HepG2 (cell line): ENCODE results near the gene PPP1R13B. TPM values are rescaled to one million over a fixed set of nuclear protein-coding genes. Genes with fewer than 3 reads are reported as not detected.
A peak's percentile ranks its signal among the peaks of the same experiment; 100 is the strongest.

Experiments used
- CBX5 ChIP-seq: sonication (generic); formaldehyde crosslinking; IDR thresholded peaks from 2 replicates; pipeline ENCODE4 v1.4.0; 2020; ENCODE audit warnings: missing genetic modification reagents, borderline replicate concordance
- ESRRA ChIP-seq: sonication (generic); formaldehyde crosslinking; IDR thresholded peaks from 2 replicates; pipeline ENCODE4 v1.5.1; 2020; ENCODE audit warnings: mild to moderate bottlenecking, low read depth, missing genetic modification reagents
- HOXA7 ChIP-seq: sonication (generic); formaldehyde crosslinking; IDR thresholded peaks from 2 replicates; pipeline ENCODE4 v1.8.1; 2022; ENCODE audit warnings: mild to moderate bottlenecking, missing genetic modification reagents, moderate library complexity
- LRRFIP1 ChIP-seq: sonication (generic); formaldehyde crosslinking; conservative IDR thresholded peaks from 2 replicates; pipeline ENCODE4 v1.4.0; 2020; ENCODE audit warnings: missing genetic modification reagents
- NFATC3 ChIP-seq: sonication (generic); formaldehyde crosslinking; IDR thresholded peaks from 2 replicates; pipeline ENCODE4 v1.5.1; 2020; ENCODE audit warnings: mild to moderate bottlenecking, missing genetic modification reagents
- PHF21A ChIP-seq: sonication (generic); formaldehyde crosslinking; IDR thresholded peaks from 2 replicates; pipeline ENCODE4 v1.5.0; 2020; ENCODE audit warnings: mild to moderate bottlenecking, missing genetic modification reagents
- SRF ChIP-seq: IDR thresholded peaks from 2 replicates; pipeline ENCODE4 v1.6.1; 2011; ENCODE audit warnings: mild to moderate bottlenecking, low read depth, low read length, moderate library complexity
- TOPORS ChIP-seq: sonication (generic); formaldehyde crosslinking; IDR thresholded peaks from 2 replicates; pipeline ENCODE4 v1.8.0; 2023; ENCODE audit warnings: mild to moderate bottlenecking, missing genetic modification reagents
- YY1 ChIP-seq: IDR thresholded peaks from 2 replicates; pipeline ENCODE4 v1.6.1; 2011; ENCODE audit warnings: low read length, low read depth, moderate library complexity, mild to moderate bottlenecking; ENCODE audit not compliant: insufficient read depth, insufficient replicate concordance
- ZNF253 ChIP-seq: sonication (generic); formaldehyde crosslinking; IDR thresholded peaks from 2 replicates; pipeline ENCODE4 v1.8.0; 2022; ENCODE audit warnings: mild to moderate bottlenecking, missing genetic modification reagents, borderline replicate concordance
- ZNF451 ChIP-seq: sonication (generic); formaldehyde crosslinking; IDR thresholded peaks from 2 replicates; pipeline ENCODE4 v1.5.0; 2020; ENCODE audit warnings: mild to moderate bottlenecking, missing genetic modification reagents
- ZNF816 ChIP-seq: sonication (generic); formaldehyde crosslinking; IDR thresholded peaks from 2 replicates; pipeline ENCODE4 v1.8.0; 2022; ENCODE audit warnings: missing genetic modification reagents, mild to moderate bottlenecking, borderline replicate concordance
- polyA plus RNA-seq, 8 experiments: library from polyadenylated mRNA; depleted of rRNA in 3 of 8; stranded (reverse) in 7 of 8; unstranded in 1 of 8; fragments of >200 nt; fragmentation: Illumina TruSeq in 4 of 8; extraction: Trizol in 4 of 8; gene quantifications; 2 replicates each; pipeline versions ENCODE4 v1.2.1 to v1.2.3, GENCODE V29; 2011 to 2016; ENCODE audit warnings: low read depth in 4 of 8, missing spikeins in 1 of 8, mixed read lengths in 1 of 8; ENCODE audit not compliant: insufficient read depth in 1 of 8
- total RNA-seq, 5 experiments: library from RNA; depleted of rRNA; stranded (reverse); fragments of >200 nt; fragmentation: Illumina TruSeq; extraction: Trizol; gene quantifications; 2 replicates each; pipeline ENCODE4 v1.2.3, GENCODE V29; 2016; ENCODE audit warnings: low read depth in 1 of 5
- TF ChIP-seq, protein P1 (sequence below): sonication (generic); formaldehyde crosslinking; IDR thresholded peaks from 2 replicates; pipeline ENCODE4 v1.8.1; 2023; ENCODE audit warnings: mild to moderate bottlenecking, inconsistent platforms, moderate library complexity, missing genetic modification reagents, borderline replicate concordance
- TF ChIP-seq, protein P2 (sequence below): sonication (generic); formaldehyde crosslinking; IDR thresholded peaks from 2 replicates; pipeline ENCODE4 v1.8.0; 2022; ENCODE audit warnings: mild to moderate bottlenecking, missing genetic modification reagents, moderate library complexity
- TF ChIP-seq, protein P3 (sequence below): IDR thresholded peaks from 2 replicates; pipeline ENCODE4 v1.6.1; 2016; ENCODE audit warnings: low read depth, missing genetic modification reagents, missing compliant biosample characterization

PPP1R13B gene
- total and polyA plus RNA-seq, 2 of the 13 experiments (the other 11 are each of a cell fraction or from before 2014, with no cell fraction given) = 4.6 to 9.4 TPM

DNA sequence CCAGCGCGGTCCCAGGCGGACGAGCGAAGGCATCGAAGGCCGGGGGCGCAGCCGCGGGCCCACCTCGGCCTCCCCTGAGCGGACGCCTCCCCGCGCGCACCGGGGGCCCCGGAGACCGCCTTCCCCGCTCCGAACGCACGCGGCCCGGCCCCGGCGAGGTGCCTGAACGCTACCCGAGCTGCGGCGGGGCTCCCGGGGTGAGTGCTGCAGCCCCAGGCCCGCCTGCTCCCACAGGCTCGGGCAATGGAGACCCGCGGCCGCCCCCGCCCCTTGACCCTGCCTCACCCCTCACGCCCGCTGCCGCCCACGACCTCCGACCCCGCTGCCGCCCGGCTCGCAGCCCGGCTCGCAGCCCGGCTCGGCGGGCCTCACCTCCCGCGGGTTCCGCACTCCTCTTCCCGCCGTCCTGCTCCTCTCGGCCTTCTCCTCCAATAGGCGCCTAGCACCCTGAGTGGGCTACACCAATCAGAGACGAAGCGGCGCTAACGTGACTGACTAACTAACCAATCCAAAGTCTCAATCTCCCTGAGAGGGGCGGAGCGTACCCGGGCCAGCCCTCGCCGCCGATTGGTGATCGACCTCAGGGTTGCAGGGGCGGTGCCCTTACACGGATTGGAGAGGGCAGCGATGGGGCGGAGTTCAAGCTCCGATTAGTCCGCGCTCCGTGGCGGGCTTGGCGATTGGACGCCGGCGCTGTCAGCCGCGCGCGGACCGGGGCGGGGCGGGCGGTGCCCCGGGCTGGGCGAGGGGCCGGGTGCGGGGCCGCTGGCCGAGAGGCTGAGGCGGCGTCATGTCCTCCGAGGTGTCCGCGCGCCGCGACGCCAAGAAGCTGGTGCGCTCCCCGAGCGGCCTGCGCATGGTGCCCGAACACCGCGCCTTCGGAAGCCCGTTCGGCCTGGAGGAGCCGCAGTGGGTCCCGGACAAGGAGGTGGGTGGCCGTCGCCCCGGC lies 132.0 kb downstream of the PPP1R13B start, which contains the start of the genes XRCC3 and ZFYVE21 (continued):
- peak; percentile 53; the same call in 1 of the 2 replicates for TF ChIP-seq PHF21A (CRISPR knock-in tag)
- TF ChIP-seq ZNF816 = no peak
- no peak for TF ChIP-seq CBX5 (CRISPR knock-in tag)
- TF ChIP-seq, protein P1, sequence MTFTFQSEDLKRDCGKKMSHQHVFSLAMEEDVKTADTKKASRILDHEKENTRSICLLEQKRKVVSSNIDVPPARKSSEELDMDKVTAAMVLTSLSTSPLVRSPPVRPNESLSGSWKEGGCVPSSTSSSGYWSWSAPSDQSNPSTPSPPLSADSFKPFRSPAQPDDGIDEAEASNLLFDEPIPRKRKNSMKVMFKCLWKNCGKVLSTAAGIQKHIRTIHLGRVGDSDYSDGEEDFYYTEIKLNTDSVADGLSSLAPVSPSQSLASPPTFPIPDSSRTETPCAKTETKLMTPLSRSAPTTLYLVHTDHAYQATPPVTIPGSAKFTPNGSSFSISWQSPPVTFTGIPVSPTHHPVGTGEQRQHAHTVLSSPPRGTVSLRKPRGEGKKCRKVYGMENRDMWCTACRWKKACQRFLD (CRISPR knock-in tag) = 0 out of 2 replicates have a peak, but pooled peaks have one; percentile 52
- TF ChIP-seq HOXA7 (CRISPR knock-in tag) = no peak
- TF ChIP-seq ZNF253 = no peak
- TF ChIP-seq, protein P2, sequence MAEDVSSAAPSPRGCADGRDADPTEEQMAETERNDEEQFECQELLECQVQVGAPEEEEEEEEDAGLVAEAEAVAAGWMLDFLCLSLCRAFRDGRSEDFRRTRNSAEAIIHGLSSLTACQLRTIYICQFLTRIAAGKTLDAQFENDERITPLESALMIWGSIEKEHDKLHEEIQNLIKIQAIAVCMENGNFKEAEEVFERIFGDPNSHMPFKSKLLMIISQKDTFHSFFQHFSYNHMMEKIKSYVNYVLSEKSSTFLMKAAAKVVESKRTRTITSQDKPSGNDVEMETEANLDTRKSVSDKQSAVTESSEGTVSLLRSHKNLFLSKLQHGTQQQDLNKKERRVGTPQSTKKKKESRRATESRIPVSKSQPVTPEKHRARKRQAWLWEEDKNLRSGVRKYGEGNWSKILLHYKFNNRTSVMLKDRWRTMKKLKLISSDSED (CRISPR knock-in tag) = no peak
- no peak for TF ChIP-seq NFATC3 (CRISPR knock-in tag)
- TF ChIP-seq LRRFIP1 (CRISPR knock-in tag) = no peak
- TF ChIP-seq TOPORS (CRISPR knock-in tag) = peak; percentile 56; the same call in 1 of the 2 replicates
- TF ChIP-seq, protein P3, sequence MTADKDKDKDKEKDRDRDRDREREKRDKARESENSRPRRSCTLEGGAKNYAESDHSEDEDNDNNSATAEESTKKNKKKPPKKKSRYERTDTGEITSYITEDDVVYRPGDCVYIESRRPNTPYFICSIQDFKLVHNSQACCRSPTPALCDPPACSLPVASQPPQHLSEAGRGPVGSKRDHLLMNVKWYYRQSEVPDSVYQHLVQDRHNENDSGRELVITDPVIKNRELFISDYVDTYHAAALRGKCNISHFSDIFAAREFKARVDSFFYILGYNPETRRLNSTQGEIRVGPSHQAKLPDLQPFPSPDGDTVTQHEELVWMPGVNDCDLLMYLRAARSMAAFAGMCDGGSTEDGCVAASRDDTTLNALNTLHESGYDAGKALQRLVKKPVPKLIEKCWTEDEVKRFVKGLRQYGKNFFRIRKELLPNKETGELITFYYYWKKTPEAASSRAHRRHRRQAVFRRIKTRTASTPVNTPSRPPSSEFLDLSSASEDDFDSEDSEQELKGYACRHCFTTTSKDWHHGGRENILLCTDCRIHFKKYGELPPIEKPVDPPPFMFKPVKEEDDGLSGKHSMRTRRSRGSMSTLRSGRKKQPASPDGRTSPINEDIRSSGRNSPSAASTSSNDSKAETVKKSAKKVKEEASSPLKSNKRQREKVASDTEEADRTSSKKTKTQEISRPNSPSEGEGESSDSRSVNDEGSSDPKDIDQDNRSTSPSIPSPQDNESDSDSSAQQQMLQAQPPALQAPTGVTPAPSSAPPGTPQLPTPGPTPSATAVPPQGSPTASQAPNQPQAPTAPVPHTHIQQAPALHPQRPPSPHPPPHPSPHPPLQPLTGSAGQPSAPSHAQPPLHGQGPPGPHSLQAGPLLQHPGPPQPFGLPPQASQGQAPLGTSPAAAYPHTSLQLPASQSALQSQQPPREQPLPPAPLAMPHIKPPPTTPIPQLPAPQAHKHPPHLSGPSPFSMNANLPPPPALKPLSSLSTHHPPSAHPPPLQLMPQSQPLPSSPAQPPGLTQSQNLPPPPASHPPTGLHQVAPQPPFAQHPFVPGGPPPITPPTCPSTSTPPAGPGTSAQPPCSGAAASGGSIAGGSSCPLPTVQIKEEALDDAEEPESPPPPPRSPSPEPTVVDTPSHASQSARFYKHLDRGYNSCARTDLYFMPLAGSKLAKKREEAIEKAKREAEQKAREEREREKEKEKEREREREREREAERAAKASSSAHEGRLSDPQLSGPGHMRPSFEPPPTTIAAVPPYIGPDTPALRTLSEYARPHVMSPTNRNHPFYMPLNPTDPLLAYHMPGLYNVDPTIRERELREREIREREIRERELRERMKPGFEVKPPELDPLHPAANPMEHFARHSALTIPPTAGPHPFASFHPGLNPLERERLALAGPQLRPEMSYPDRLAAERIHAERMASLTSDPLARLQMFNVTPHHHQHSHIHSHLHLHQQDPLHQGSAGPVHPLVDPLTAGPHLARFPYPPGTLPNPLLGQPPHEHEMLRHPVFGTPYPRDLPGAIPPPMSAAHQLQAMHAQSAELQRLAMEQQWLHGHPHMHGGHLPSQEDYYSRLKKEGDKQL (CRISPR knock-in tag) = no peak
- no peak for TF ChIP-seq SRF
- TF ChIP-seq ESRRA (CRISPR knock-in tag) = no peak; the same call in 1 of the 2 replicates
- TF ChIP-seq ZNF451 = peak; percentile 51; the same call in 1 of the 2 replicates
- TF ChIP-seq YY1 = peak; percentile 67
